HTR-8/SVneo (cell line): ENCODE data around the gene DIS3L2.
A peak's percentile ranks its signal among the peaks of the same experiment; 100 is the strongest.

Experiments used
- DNase-seq: peaks from one replicate; pipeline ENCODE4 v3.0.0; 2011; ENCODE audit warnings: low spot score, mixed read lengths; ENCODE audit not compliant: insufficient read length
- FAIRE-seq: peaks from 2 replicates; lab custom pipeline; 2011; peaks lifted over from hg19 to GRCh38; lab: Jason Lieb, UNC

The DIS3L2 gene

DNA sequence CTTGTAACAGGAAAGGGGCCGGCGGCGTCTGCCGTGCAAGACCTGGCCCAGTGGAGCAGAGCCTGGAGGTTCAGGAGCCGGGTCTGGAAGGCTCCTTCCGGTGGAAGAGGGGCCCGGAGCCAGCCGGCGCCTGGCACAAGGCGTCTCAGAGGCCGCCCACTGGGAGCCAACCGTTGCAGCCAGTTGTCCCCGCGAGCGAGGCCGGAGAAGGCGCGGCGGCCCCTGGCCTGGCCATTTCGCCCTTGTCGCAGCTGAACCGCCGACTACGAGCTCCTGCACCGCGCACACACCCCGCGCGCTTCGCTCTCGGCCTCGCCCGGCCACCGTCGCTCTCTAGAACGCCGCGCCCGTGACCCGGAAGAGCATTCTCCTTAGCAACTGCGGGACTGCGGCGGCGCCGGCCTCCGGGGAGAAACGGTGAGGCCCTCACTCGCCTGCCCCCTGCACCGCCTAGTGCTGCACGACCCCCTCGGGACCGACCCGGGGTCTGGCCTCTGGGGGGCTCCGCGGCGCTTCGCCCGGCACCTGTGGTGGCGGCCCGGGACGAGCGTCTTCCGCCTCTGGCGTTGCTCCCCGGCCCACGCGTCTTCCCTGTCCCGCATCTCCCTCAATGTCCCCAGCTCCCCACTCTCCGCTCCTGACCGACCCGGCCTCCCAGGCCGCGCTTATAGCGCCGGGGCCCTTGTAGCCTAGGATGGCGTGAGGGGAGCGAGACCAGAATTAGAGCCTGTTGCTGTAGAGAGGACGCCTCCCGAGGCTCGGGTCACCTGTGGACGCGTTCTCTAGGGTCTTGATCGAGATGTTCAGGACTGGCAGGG is at the start of gene DIS3L2:
TSS of gene DIS3L2 (plus strand) at position 365 of the 818 bp plus-strand sequence. CDS start 53,215 bp downstream, outside the sequence.
- DNase-seq (peak; percentile 85), FAIRE-seq (no peak)

DNA sequence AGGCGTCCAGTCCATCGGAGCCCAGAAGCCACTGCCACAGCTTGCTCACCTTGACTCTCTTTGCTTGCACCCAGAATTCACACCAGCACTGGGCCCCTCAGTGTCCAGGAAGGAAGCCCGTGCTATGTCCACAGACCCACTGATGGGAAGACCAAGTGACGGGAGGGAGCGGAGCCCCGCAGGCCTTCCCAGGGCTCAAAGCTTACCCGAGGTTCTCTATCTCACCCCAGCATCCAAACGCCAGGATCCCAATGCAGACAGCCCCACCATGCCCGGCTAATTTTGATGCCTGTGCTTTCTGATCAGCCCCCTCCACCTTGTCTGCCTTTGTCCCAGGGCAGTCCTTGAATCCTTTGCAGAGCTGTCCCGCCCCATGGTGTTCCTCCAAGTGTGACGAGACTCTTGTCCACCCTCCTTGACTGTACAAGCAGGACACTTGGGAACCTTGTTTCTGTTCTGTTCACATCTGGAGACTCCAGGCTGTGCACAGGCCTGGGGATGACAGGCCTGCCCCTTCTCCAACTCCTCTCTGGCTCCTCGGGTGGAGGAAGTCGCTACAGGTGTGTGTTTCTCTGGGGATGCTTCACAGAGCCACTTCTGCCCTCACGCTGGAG is 47.3 kb upstream of the DIS3L2 start:
- no peak for DNase-seq
- no peak for FAIRE-seq

GRCh38 chr2:231917280-231918066 is 44.0 kb upstream of the DIS3L2 start:
- DNase-seq = no peak
- no peak for FAIRE-seq

DNA sequence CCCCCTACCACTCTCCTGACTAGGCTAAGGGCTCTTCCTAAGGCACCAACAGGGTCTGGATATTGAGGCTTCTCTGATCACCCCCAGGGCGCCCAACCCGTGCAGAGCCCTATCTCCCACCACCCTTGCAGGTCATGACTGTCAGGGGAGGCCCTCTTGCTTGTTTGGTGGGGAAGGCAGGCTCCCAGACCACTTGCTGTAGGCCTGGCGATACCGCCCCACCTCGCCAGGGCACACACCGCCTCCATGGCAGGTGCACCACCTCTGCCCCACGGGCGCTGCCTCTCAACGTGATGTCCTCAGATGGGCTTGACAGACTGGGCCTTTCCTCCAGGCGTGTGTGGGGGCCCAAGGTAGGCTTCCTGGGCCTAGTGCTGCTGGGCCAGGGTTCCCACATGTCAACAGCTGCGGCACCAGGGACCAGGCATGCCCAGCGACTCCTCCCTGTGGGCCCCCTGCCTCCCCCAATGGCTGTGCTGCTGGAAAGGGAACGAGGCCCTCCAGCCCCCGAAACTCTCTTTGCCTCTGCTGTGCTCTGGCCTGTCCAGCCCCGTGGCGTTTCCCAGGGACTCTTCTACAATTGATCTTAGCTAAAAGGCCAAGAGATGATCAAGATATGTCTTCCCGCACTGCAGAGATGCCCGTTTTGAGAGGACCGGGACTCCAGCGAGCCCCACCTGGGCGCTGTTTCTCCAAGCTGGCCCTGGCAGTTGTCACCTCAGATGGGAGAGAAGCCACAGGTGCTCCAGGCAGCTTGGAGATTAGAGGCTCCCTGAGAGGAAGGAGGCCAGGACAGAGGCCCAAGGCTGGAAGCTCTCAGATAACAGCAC is 42.8 kb upstream of the DIS3L2 start:
- no peak for FAIRE-seq

GRCh38 chr2:231919341-231920035 is 42.0 kb upstream of the DIS3L2 start:
- DNase-seq (no peak), FAIRE-seq (no peak)

More for the DNA sequence above, 42.8 kb upstream of the DIS3L2 start:
- DNase-seq = no peak

DNA sequence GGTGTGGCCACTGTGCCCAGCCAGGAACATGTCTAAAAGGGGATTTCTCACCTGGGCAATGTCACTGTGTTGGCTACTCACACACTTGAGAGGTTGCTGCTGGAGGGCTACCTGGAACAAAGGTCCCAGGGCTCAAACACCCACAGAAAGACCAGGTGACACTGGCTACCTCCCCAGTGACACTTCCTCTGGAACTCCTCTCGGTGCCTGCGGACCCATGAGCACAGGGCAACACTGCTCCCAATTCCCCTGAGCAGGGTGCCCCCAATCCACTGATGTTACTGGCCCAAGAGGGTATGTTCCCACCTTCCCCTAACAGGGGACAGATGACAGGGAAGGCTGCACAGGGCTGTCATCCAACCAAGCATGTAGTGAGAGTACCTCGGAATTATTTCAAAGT is 41.1 kb upstream of the DIS3L2 start:
- FAIRE-seq = no peak
- no peak for DNase-seq

GRCh38 chr2:231920795-231921194 is 40.7 kb upstream of the DIS3L2 start:
- no peak for DNase-seq
- FAIRE-seq = no peak

DNA sequence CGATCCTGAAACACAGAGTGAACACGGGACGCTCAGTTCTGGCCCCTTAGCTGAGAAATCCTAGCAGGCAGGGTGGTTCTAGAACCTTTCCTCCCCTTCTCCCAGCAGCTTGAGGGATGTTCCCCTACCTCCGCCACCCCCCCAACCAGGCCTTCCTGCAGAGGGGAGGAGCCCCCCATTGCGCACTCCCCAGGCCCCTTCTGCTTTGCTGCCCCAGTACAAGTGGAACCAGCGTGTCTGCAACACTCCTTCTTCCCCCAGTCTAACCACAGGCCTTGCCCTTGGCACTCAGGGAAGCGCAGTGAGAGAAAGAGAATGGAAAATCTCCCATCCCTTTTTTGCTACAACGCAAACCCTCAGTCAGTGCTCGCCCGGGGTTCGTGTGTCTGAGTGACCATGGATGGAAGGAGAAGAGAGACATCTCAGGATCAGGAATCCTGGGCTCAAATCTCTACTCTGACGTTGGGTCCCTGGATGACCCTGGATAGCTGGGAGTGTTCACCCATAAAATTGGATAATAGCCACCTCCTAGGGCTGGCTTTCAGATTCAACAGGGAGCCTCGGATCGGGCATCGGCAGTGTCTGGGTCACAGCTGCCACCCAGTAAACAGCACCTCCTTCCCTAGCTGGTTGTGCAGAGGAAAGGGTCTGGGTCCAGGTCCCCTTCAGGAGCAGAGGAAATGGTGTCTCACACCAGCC is 39.1 kb upstream of the DIS3L2 start:
- DNase-seq (no peak), FAIRE-seq (no peak)

DNA sequence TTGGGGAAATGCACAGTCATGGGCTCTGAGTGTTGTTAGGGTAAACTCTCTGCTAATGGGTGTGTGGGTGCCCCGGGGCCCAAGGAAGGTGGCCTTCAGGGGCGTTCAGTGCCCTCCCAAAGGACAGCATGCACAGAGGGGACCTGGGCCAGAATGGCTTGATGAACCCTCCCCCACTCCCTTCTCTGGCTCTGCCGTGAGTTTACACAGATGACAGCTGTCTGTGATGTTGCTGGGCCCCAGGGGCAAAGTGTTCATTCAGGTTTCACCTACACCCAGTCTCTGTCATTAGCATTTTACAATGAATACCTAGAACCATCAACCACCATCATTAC is 38.5 kb upstream of the DIS3L2 start:
- FAIRE-seq (no peak), DNase-seq (no peak)

- DNase-seq = no peak
- no peak for FAIRE-seq
Observed at GRCh38 chr2:231923951-231924888, 37.3 kb upstream of the DIS3L2 start.

DNA sequence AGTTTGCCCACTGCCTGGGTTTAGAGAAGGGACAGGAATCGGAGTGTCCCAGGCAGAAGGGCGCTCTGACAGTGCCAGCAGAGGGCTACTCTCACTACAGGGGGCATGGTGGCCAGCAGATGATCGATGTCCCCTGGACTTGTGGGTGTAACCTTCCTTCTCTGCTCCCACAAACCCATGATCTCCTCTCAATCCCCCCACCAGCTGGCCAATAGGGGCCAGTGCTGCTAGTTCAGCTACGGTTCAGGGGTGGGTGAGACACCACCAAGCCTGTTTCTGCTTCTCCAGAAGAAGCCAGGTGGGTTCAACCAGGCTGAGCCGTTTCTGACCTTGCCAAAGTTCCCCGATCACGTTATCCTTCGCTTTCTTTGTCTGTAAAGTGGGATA is 36.6 kb upstream of the DIS3L2 start:
- no peak for DNase-seq
- no peak for FAIRE-seq

- peak; percentile 72 for FAIRE-seq
- DNase-seq = peak; percentile 84
Observed at GRCh38 chr2:231925303-231926179, 36.0 kb upstream of the DIS3L2 start.

DNA sequence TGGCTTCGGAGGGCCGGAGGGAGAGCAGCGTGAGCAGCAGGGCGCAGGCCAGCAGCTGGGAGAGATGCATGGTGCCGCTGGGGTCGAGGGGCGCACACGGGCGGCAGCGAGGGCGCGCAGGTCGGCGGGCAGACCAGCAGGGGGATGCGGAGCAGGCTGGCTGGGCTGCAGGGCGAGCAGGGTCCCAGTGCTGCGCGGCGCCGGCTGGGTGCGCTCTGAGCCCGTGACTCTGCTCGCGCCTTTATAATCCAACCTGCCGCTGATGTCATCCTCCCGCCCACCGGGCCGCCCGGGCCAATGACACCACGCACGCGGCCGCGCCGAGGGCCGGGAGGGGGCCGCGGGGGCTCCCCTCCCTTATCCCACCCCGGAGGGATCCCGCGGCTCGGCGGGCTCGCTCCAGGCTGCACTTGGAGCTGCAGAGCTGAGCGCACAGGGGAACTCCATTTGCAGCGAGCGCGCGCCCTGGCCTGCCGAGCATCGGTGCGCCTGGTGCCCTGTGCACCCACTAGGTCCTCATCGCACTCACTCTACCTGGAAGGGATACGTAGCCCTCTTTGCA is 35.3 kb upstream of the DIS3L2 start, which contains the start of gene NPPC:
TSS of gene NPPC (minus strand) at position 217 of the 562 bp plus-strand sequence. CDS start at position 70, 147 bp downstream.
- FAIRE-seq (peak; percentile 87), DNase-seq (peak; percentile 76)

DNA sequence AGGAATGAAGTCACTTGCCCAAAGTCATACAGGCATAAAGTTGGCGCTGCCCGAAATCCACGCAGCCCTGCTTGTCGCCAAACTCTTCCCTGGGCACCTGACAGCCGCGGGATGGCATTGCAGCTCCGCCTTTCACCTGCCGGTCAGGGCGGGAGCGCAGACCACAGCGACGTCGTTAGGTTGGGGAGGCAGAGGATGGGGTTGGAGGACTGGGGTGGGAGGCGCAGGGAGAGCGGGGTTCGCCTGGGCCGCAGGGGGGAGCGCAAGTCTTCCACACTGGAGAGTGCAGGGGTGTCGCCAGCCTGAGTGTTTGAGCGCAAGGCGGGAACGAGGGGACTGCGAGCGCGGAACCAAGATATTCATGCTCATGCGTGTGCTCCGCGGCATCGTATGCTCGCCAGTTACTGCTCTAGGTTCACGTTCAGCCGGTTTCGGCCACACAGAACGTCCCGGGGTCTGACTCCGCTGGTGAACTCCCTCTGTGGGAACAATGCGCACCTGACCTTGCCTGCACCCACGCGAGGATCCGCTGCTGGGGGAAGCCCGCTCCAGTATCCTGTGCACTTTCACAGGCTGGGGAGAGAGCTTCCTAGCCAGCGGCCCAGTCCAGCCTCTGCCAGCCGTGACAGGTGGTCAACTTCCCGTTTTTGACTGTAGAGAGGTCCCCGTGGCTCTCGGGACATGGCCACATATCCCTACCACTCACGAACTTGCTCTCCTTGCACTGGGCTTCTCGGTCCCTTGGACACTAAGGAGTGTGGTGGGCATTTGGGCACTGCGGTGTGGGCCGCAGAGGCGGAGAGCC is 34.5 kb upstream of the DIS3L2 start:
- no peak for DNase-seq
- FAIRE-seq = no peak

- DNase-seq (no peak), FAIRE-seq (no peak)
Observed at GRCh38 chr2:231927566-231927890, 34.0 kb upstream of the DIS3L2 start.

DNA sequence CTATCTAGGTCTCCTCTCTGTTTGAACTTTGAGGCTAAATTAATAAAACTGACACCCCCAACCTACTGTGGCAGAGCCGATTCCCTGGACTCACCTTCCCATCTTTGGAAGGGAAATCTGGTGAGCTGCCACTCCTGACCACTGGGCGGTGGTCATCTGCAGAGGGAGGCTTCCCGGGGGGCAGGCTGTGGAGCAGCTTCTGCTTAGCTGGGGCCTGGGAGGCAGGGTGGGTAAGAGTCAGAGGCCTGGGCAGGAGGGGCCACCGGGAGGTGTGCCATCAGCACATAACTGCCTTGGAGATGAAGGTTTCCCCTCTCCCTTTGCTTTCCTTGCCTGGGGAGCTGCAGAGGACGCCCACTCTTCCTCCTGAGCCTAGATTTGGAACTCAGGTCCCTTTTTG is 33.0 kb upstream of the DIS3L2 start:
- FAIRE-seq = no peak
- DNase-seq = peak; percentile 36
